ENCODE results near the gene NRG3. TPM values are rescaled to one million over a fixed set of nuclear protein-coding genes. Genes with fewer than 3 reads are reported as not detected.

Gene NRG3
- polyA plus RNA-seq, 5 donors: 0.91 to 1.5 (median 1.2) TPM

GRCh38 chr10:82815680-82816079, 940.7 kb downstream of the NRG3 start:
- no peak for DNase-seq

- no peak for DNase-seq
These were observed 942.9 kb downstream of the NRG3 start for GRCh38 chr10:82817676-82818422.

DNA sequence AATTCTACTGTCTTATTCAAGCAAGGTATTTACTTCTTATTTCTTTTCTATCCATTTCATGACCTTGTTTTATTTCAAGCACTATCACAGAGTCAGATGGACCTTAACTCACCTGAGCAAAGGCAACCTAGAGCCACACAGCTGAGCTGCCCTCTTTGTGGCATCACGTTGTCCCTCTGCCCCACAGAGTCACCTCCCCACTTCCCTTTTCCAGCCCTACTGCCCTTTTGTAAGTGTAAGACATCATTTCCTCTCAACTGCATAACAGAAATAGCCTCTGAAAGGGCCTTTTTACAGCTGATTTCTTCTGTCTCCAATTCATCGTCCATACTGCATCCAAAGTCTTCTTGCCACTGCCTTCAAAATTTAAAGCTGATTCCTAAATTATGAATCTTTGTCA, 946.0 kb downstream of the NRG3 start:
- DNase-seq: no peak

DNA sequence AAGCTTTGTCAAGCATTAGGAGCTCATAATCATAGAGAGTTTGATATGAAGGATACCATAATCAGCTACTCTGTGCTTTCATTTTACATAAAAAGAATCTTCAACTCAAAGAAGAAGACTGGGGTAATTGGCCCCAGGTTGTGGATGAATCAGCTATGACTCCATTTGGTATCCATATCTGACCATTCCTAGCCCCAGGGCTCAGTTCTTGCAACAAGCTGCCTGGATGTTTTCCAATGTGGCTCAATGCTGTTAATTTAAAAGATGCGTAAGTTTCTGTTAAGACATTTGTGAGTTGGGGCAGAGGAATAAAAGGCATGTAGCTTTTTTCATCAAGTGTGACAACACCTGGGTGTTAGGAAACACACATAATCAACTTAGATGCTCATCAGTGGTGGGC, 951.1 kb downstream of the NRG3 start:
- DNase-seq: no peak

- DNase-seq: no peak
These were observed 952.9 kb downstream of the NRG3 start for GRCh38 chr10:82827901-82828300.

DNA sequence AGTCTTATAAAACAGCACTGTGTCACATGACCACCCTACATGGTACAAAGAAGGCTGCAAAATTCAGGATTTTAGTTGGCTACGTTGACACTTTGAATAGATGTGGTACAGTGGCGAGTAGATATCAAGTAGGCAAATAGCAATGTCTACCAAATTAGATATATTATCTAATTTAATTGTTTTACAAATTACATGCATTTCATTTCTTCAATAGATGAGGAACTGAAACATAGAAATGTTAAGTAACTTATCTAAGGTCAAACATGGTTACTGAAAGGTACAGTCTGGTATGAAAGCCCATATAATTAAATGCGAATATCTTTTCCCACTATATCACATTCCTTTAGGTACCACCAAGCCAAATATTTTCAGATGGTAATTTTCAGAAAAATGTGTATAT, 972.2 kb downstream of the NRG3 start:
- no peak for DNase-seq

DNA sequence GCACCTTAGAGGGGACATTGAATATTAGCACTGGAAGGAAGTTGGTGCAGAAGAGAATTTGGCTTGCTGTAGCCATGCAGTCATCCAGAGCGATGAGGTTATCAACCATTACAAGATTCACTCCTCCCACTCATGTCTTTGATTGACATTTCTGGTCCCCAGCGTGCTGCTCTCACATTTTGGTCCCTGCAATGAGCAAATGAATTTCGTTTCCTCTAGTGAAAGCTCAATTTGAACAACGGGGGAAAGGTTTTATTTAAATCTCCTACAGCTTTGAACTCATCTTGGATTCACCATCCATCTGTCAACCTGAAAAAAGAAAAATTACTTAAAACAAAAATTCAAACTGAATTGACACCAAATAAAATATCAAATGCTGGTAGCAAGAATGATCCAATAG, 975.2 kb downstream of the NRG3 start:
- DNase-seq: no peak

- DNase-seq: no peak
These were observed 982.1 kb downstream of the NRG3 start for GRCh38 chr10:82856957-82857613.

GRCh38 chr10:82861889-82862288, 986.9 kb downstream of the NRG3 start:
- DNase-seq: no peak

- no peak for DNase-seq
These were observed 990.4 kb downstream of the NRG3 start for GRCh38 chr10:82865366-82865765.

DNA sequence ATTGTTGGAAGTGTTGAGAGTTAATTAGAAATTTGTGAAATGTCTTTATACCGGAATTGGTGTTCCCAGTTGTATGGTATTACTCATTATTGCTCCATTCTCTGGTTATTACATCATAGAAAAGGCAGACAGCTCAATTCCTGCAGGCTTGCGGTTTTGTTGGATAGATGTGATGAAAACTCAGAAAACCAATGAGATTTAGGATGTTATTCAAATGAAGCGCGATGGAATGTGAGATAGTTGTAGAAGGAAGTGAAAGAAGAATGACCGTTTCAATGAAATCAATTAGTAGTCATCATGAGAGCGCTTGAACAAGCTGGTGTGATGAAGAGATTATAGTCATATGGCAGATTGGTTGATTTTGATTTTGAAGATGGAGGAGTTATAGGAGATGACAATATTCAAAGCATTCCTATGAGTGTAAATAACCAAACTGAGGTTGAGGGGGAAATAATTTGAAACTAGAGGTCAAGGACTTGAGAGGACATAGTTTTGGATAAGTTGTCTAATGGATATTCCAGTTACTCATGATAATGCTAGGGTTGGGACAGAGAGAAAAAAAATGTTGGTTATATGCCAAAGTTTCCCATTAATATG, 991.5 kb downstream of the NRG3 start:
- DNase-seq: no peak

GRCh38 chr10:82867056-82867455, 992.1 kb downstream of the NRG3 start:
- no peak for DNase-seq

DNA sequence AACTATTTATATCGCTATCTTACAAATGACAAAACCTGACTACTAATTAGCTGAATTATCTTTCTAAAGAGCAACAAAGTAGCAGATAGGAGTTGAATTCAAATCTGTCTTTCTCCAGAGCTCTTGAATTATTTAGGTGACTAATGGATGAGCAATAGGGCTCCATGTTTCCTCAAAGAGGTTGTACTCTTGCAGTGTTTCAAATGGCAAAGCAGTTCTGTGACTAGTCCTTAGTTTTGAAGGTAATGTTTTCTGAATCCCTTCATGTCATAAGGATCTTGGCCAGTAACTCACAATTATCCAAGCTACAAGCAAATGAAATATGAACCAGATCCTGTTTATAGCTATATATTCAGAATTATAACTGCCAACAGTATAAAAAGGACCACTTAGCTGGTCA, 999.7 kb downstream of the NRG3 start:
- DNase-seq: no peak

DNA sequence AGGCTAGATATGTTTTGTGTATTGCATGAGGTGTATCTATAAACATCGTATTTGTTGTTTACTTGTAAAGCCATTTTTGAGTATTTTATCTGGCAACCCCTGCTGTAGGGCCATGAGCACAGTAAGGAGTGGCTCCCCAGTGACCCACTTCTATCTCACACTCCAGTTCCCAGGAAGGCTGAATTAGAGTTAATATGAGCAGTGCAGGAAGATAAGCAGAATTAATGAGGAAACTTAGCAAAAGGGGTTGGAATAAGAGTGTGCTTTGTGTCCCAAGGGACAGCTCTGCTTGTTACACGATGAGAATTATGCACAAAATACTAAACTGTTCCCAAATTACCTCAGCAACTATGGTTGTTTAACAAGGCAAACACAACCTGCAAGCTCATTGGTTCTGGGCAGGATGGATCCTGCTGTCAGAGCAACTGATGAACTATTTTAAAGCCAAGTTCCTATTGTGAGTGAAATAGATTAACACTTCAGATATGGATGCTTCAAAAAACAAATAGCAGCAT, 1005.8 kb downstream of the NRG3 start:
- DNase-seq: no peak

DNA sequence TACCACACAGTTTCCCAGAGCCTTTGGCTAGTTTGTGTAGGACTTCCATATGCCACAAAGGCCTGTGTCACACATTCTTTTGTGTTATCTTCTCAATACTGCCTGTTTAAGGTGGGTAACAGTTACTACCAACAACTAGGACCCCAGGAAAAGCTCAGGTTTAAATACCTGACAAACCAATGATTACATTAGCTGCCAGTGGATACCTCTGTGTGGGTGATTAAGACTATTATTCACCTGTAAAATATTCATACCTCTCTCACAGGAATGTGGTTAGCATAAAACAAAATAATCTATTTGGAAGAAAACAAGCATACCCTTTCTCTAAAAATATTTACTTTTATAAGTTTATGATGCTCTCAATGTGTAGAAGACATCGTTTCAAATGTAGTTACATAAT, 1007.7 kb downstream of the NRG3 start:
- DNase-seq: no peak

DNA sequence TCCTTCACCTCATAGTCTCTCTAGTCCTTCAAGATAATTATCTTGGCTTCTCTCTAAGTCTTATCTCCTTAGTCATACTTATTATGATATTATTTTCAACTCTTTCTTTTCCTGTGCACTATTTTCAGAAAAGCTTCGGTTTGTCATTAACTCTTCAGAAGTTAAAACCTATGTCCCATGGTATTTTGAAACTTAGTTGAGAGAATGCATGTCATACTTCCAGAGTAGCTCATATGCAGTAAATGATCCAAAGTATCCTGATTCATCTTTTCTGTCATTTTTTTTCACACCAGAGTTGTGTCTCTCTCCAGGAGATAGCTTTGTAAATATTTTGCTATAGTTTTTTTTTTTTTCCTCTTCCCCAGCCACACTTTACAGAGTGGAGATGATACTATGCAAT, 1008.6 kb downstream of the NRG3 start:
- DNase-seq: no peak

- no peak for DNase-seq
These were observed 1012.5 kb downstream of the NRG3 start for GRCh38 chr10:82887488-82887887.

DNA sequence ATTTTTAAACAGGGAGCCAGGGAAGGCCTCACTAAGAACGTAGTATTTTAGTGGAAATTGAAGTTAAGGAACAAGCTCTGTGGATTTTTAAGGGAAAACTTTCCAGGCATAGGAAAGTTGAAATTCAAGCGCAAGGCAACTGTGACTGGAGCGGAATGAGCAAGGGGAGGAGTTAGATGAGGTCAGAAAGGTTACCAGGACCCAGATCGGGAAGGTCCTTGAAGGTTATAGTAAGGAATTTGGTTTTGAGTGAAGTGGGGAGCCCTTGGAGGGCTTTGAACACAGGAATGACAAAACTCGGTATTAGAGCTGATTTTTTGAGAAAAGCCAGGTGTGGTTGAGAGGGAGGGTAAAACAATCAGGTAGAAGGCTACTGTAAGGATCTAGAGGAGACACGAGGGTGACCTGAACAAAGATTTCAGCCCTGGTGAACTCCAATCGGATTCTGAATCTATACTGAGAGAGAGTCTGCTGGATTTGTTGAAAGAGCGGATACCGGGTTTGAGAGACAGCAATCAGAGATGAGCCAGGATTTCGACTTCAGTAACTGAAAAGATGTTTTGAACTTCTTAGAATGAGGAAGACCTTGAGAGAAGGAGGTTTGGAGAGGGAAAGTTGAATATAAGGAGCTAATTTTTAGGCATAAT, 1013.9 kb downstream of the NRG3 start:
- no peak for DNase-seq

- DNase-seq: no peak
These were observed 1014.7 kb downstream of the NRG3 start for GRCh38 chr10:82889728-82890127.

DNA sequence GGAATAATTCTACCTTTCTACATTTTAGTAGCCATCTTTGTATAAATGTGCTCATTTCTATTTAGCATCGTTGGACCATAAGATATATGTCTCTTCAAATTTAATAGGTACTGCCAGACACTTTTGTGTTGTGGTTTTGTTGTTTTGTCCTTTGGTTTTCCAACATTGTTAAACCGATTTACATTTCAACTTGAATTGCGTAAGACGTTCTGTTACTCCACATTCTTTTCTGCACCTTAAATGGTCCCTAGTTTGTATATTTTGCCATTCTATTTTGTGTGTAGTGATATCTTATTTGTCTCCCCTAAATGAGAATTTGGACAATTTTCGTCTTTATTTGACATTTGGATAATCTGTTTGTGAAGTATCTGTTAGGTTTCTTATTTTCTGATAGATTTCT, 1015.6 kb downstream of the NRG3 start:
- DNase-seq: no peak

DNA sequence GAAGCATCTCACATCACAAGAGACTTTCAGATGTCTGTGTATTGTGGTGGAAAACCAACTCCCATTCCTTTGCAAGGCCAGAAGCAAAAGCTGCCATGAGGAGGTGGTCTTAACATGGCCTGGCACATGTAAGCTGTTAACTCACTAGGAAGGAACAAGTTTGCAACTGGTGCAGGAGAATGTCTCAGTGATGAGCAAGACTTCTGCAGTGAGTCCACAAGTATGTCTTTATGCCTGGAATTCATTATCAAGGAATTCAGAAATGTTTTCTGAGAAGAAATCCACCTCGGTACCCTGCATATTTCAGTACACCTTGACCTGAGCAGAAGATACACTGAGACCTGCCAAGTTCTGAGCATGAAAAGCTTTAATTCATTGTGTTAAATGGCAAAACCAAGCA, 1033.1 kb downstream of the NRG3 start:
- no peak for DNase-seq

DNA sequence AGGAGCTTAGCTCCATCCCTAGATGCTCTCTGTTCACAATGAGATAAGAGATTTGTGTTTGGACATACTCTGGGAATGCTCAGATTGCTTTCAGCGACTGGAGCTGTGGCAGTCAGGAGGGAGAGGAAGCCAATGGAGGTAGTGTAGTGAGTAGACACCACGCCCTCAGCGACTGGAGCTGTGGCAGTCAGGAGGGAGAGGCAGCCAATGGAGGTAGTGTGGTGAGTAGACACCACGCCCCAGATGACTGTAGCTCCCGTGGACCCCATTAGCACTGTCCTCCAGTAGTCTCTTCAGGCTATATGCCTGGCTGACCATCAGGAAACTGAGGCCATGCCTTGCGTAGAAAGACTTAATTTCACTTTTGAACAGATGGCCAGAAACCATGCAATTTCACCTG, 1033.8 kb downstream of the NRG3 start:
- DNase-seq: no peak

GRCh38 chr10:82910301-82910700, 1035.3 kb downstream of the NRG3 start:
- no peak for DNase-seq

Data from right lung (tissue), 5 donors.